HEK293 (cell line): ENCODE measurements around the gene SEMA6A.
A peak's percentile ranks its signal among the peaks of the same experiment; 100 is the strongest.

ENCODE experiments used
- CTCF ChIA-PET: fragments of 350-600 bp; formaldehyde crosslinking; extraction: SDS; loops from one replicate; lab custom pipeline; 2021; ENCODE audit warnings: antibody characterized with exemption; lab: Yijun Ruan, JAX
- POLR2A ChIA-PET: fragments of 300-600 bp; formaldehyde crosslinking; extraction: SDS; loops from one replicate; lab custom pipeline; 2020; ENCODE audit warnings: antibody characterized with exemption, inconsistent platforms; lab: Yijun Ruan, JAX
- H3K27ac ChIP-seq: fragments of 200-500 bp; sonication (Bioruptor generic); 2 replicates; pipeline ENCODE4 v1.5.1; 2014; ENCODE audit warnings: low read depth, low read length, control low read depth, inconsistent platforms; ENCODE audit errors: extremely low read depth
- H3K36me3 ChIP-seq, 2 experiments: fragments of 200-500 bp in 1 of 2; sonication (Bioruptor generic) in 1 of 2; 1 replicate in 1 of 2; 2 replicates in 1 of 2; pipeline ENCODE4 v1.5.1; 2014 to 2017; ENCODE audit warnings: inconsistent platforms in 2 of 2, low read length in 2 of 2; ENCODE audit not compliant: control insufficient read depth in 2 of 2, insufficient read depth in 1 of 2
- H3K4me1 ChIP-seq: fragments of 200-500 bp; sonication (Bioruptor generic); 2 replicates; pipeline ENCODE4 v1.5.1; 2014; ENCODE audit warnings: mild to moderate bottlenecking, low read length, inconsistent platforms; ENCODE audit not compliant: control insufficient read depth, insufficient read depth
- H3K4me3 ChIP-seq: 2 replicates; pipeline ENCODE4 v1.5.1; 2011; ENCODE audit warnings: low read depth, mild to moderate bottlenecking, control low read depth, low read length, moderate library complexity
- H3K9me3 ChIP-seq: fragments of 200-500 bp; sonication (Bioruptor generic); 2 replicates; pipeline ENCODE4 v1.5.1; 2014; ENCODE audit warnings: low read depth, low read length, inconsistent platforms; ENCODE audit not compliant: control insufficient read depth, insufficient read depth
- FEZF1 ChIP-seq: fragments of 450-650 bp; formaldehyde crosslinking; IDR thresholded peaks from 2 replicates; pipeline ENCODE4 v1.5.1; 2016; ENCODE audit warnings: missing biosample characterization, missing genetic modification characterization
- IKZF3 ChIP-seq: fragments of 450-650 bp; IDR thresholded peaks from 2 replicates; pipeline ENCODE4 v1.5.0; 2018; ENCODE audit warnings: missing biosample characterization, mild to moderate bottlenecking, missing genetic modification characterization, moderate library complexity
- MZF1 ChIP-seq: fragments of 450-650 bp; formaldehyde crosslinking; IDR thresholded peaks from 2 replicates; pipeline ENCODE4 v1.5.1; 2017; ENCODE audit warnings: missing biosample characterization, missing genetic modification characterization, borderline replicate concordance
- SETDB1 ChIP-seq: IDR thresholded peaks from one replicate; pipeline ENCODE4 v1.6.1; 2017; ENCODE audit warnings: mild to moderate bottlenecking, low read length, moderate library complexity, mixed read lengths; ENCODE audit not compliant: insufficient read length
- ZBTB10 ChIP-seq: fragments of 450-650 bp; formaldehyde crosslinking; IDR thresholded peaks from 2 replicates; pipeline ENCODE4 v1.5.1; 2016; ENCODE audit warnings: missing biosample characterization, missing genetic modification characterization
- ZBTB21 ChIP-seq: fragments of 450-650 bp; formaldehyde crosslinking; IDR thresholded peaks from 2 replicates; pipeline ENCODE4 v1.5.1; 2017; ENCODE audit warnings: missing biosample characterization, missing genetic modification characterization
- ZBTB8A ChIP-seq: fragments of 450-650 bp; formaldehyde crosslinking; IDR thresholded peaks from 2 replicates; pipeline ENCODE4 v1.5.1; 2016; ENCODE audit warnings: missing biosample characterization, missing genetic modification characterization
- ZNF169 ChIP-seq: fragments of 450-650 bp; formaldehyde crosslinking; IDR thresholded peaks from 2 replicates; pipeline ENCODE4 v1.5.1; 2016; ENCODE audit warnings: missing biosample characterization, missing genetic modification characterization
- ZNF19 ChIP-seq: fragments of 450-650 bp; formaldehyde crosslinking; IDR thresholded peaks from 2 replicates; pipeline ENCODE4; 2016; ENCODE audit warnings: missing biosample characterization, missing genetic modification characterization, low read depth
- ZNF239 ChIP-seq: fragments of 450-650 bp; formaldehyde crosslinking; IDR thresholded peaks from 2 replicates; pipeline ENCODE4 v1.5.1; 2016; ENCODE audit warnings: missing biosample characterization, missing genetic modification characterization
- ZNF292 ChIP-seq: fragments of 450-650 bp; formaldehyde crosslinking; IDR thresholded peaks from 2 replicates; pipeline ENCODE4 v1.5.1; 2016; ENCODE audit warnings: low read depth, missing biosample characterization, missing genetic modification characterization, borderline replicate concordance
- ZNF341 ChIP-seq: fragments of 450-650 bp; formaldehyde crosslinking; IDR thresholded peaks from 2 replicates; pipeline ENCODE4; 2016; ENCODE audit warnings: low read depth, missing biosample characterization, missing genetic modification characterization
- ZNF350 ChIP-seq: fragments of 450-650 bp; formaldehyde crosslinking; IDR thresholded peaks from 2 replicates; pipeline ENCODE4 v1.5.0; 2017; ENCODE audit warnings: missing biosample characterization, mild to moderate bottlenecking, missing genetic modification characterization
- ZNF37A ChIP-seq: fragments of 450-650 bp; IDR thresholded peaks from 2 replicates; pipeline ENCODE4 v1.5.1; 2018; ENCODE audit warnings: missing biosample characterization, missing genetic modification characterization
- ZNF548 ChIP-seq: fragments of 450-650 bp; formaldehyde crosslinking; IDR thresholded peaks from 2 replicates; pipeline ENCODE4 v1.5.1; 2016; ENCODE audit warnings: missing biosample characterization, missing genetic modification characterization
- ZNF560 ChIP-seq: fragments of 450-650 bp; formaldehyde crosslinking; IDR thresholded peaks from 2 replicates; pipeline ENCODE4 v1.5.1; 2017; ENCODE audit warnings: missing biosample characterization, missing genetic modification characterization, borderline replicate concordance
- ZNF596 ChIP-seq: fragments of 450-650 bp; IDR thresholded peaks from 2 replicates; pipeline ENCODE4 v1.5.0; 2018; ENCODE audit warnings: missing biosample characterization, mild to moderate bottlenecking, missing genetic modification characterization, moderate library complexity
- ZNF645 ChIP-seq: fragments of 450-650 bp; formaldehyde crosslinking; IDR thresholded peaks from 2 replicates; pipeline ENCODE4; 2016; ENCODE audit warnings: missing biosample characterization, missing genetic modification characterization
- ZNF654 ChIP-seq: fragments of 450-650 bp; formaldehyde crosslinking; IDR thresholded peaks from 2 replicates; pipeline ENCODE4 v1.5.1; 2016; ENCODE audit warnings: low read depth, missing biosample characterization, missing genetic modification characterization
- ZNF677 ChIP-seq: fragments of 450-650 bp; IDR thresholded peaks from 2 replicates; pipeline ENCODE4 v1.5.0; 2018; ENCODE audit warnings: missing biosample characterization, mild to moderate bottlenecking, missing genetic modification characterization, moderate library complexity
- ZXDB ChIP-seq: fragments of 450-650 bp; formaldehyde crosslinking; IDR thresholded peaks from 2 replicates; pipeline ENCODE4 v1.5.1; 2016; ENCODE audit warnings: missing biosample characterization, missing genetic modification characterization
- TF ChIP-seq, protein P1 (sequence below): fragments of 450-650 bp; formaldehyde crosslinking; IDR thresholded peaks from 2 replicates; pipeline ENCODE4 v1.5.1; 2017; ENCODE audit warnings: missing biosample characterization, missing genetic modification characterization
- TF ChIP-seq, protein P2 (sequence below): fragments of 450-650 bp; formaldehyde crosslinking; IDR thresholded peaks from 2 replicates; pipeline ENCODE4 v1.5.1; 2016; ENCODE audit warnings: missing biosample characterization, missing genetic modification characterization
- TF ChIP-seq, protein P3 (sequence below): fragments of 450-650 bp; formaldehyde crosslinking; IDR thresholded peaks from 2 replicates; pipeline ENCODE4 v1.5.1; 2016; ENCODE audit warnings: missing biosample characterization, missing genetic modification characterization, low read depth

The SEMA6A gene

DNA sequence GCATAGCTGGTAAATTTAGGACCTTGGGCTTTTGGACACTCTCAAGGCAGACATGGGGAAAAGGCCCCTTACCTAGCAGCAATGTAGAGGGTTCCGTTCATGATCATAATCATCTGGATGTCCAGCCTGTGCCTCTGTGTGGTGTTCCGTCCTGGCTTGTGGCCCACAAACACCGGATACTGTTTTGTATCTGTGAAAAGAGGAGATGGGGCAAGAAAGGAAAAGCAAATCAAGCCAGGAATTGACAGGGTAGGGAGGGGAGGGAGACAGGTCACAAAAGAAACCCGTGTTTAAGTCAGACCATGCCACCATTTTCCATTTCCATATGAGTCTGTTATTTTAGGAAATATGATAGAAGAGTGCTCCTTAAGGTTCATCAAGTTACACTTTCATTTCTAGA, 72.5 kb downstream of the SEMA6A start:
- H3K36me3 ChIP-seq = peaks cover 7 to 12% of the 10 kb centered on the region in 2 experiments; a peak in 2 of 3 replicates
- no peak for TF ChIP-seq ZNF350 (tag by site-specific recombination)
- TF ChIP-seq ZBTB21 (tag by site-specific recombination) = no peak
- no peak for TF ChIP-seq MZF1 (tag by site-specific recombination)
- no peak for TF ChIP-seq ZNF341 (tag by site-specific recombination)
- no peak for TF ChIP-seq ZNF560 (tag by site-specific recombination)
- TF ChIP-seq ZNF169 = no peak
- TF ChIP-seq ZNF239 (tag by site-specific recombination) = no peak
- TF ChIP-seq ZNF596 (tag by site-specific recombination) = no peak
- TF ChIP-seq SETDB1 = no peak
- TF ChIP-seq, protein P1, sequence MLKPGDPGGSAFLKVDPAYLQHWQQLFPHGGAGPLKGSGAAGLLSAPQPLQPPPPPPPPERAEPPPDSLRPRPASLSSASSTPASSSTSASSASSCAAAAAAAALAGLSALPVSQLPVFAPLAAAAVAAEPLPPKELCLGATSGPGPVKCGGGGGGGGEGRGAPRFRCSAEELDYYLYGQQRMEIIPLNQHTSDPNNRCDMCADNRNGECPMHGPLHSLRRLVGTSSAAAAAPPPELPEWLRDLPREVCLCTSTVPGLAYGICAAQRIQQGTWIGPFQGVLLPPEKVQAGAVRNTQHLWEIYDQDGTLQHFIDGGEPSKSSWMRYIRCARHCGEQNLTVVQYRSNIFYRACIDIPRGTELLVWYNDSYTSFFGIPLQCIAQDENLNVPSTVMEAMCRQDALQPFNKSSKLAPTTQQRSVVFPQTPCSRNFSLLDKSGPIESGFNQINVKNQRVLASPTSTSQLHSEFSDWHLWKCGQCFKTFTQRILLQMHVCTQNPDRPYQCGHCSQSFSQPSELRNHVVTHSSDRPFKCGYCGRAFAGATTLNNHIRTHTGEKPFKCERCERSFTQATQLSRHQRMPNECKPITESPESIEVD = no peak
- no peak for TF ChIP-seq ZNF645
- ChIA-PET POLR2A (no interaction called here), CTCF (interaction anchor here (1.4 kb wide), 1 partner anchor 9 kb away, joined by 4 read pairs; no protein-coding TSS in a partner anchor)
- no peak overlapping the region for H3K4me3 ChIP-seq
- H3K9me3 ChIP-seq = no peaks in the 10 kb centered on the region
- peaks cover 42% of the 10 kb centered on the region for H3K4me1 ChIP-seq
- no peak overlapping the region for H3K27ac ChIP-seq

GRCh38 chr5:116498503-116499048, 76.0 kb downstream of the SEMA6A start:
- H3K27ac ChIP-seq = peak overlapping the region; percentile 38
- no peaks in the 10 kb centered on the region for H3K9me3 ChIP-seq
- peaks cover 7 to 39% of the 10 kb centered on the region in 2 experiments; a peak in 2 of 3 replicates for H3K36me3 ChIP-seq
- peaks cover 39% of the 10 kb centered on the region for H3K4me1 ChIP-seq
- POLR2A ChIA-PET = no interaction called here
- CTCF ChIA-PET = interaction anchor here (0.5 to 1.4 kb wide), 6 partner anchors 18 to 429 kb away, joined by 3 read pairs; no protein-coding TSS in a partner anchor
- H3K4me3 ChIP-seq = no peak overlapping the region
- TF ChIP-seq FEZF1 = peak; percentile 90
- no peak for TF ChIP-seq ZNF292 (tag by site-specific recombination)
- TF ChIP-seq ZBTB8A (tag by site-specific recombination) = peak; percentile 29; the same call in 1 of the 2 replicates
- no peak for TF ChIP-seq ZNF677 (tag by site-specific recombination)
- TF ChIP-seq ZNF19 (tag by site-specific recombination) = no peak
- no peak for TF ChIP-seq ZNF548
- TF ChIP-seq ZNF37A (tag by site-specific recombination) = no peak
- TF ChIP-seq, protein P2, sequence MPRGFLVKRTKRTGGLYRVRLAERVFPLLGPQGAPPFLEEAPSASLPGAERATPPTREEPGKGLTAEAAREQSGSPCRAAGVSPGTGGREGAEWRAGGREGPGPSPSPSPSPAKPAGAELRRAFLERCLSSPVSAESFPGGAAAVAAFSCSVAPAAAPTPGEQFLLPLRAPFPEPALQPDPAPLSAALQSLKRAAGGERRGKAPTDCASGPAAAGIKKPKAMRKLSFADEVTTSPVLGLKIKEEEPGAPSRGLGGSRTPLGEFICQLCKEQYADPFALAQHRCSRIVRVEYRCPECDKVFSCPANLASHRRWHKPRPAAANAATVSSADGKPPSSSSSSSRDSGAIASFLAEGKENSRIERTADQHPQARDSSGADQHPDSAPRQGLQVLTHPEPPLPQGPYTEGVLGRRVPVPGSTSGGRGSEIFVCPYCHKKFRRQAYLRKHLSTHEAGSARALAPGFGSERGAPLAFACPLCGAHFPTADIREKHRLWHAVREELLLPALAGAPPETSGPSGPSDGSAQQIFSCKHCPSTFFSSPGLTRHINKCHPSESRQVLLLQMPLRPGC (tag by site-specific recombination) = no peak
- peak; percentile 63 for TF ChIP-seq ZNF341 (tag by site-specific recombination)
- TF ChIP-seq IKZF3 = no peak
- TF ChIP-seq ZNF169 = no peak
- peak; percentile 59; the same call in 1 of the 2 replicates for TF ChIP-seq ZXDB
- TF ChIP-seq ZBTB10 (tag by site-specific recombination) = no peak
- TF ChIP-seq, protein P3, sequence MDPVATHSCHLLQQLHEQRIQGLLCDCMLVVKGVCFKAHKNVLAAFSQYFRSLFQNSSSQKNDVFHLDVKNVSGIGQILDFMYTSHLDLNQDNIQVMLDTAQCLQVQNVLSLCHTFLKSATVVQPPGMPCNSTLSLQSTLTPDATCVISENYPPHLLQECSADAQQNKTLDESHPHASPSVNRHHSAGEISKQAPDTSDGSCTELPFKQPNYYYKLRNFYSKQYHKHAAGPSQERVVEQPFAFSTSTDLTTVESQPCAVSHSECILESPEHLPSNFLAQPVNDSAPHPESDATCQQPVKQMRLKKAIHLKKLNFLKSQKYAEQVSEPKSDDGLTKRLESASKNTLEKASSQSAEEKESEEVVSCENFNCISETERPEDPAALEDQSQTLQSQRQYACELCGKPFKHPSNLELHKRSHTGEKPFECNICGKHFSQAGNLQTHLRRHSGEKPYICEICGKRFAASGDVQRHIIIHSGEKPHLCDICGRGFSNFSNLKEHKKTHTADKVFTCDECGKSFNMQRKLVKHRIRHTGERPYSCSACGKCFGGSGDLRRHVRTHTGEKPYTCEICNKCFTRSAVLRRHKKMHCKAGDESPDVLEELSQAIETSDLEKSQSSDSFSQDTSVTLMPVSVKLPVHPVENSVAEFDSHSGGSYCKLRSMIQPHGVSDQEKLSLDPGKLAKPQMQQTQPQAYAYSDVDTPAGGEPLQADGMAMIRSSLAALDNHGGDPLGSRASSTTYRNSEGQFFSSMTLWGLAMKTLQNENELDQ (tag by site-specific recombination) = no peak
- no peak for TF ChIP-seq ZNF654 (tag by site-specific recombination)
